Stimulated activated CD8-positive, alpha-beta memory T cell treated with anti-CD3 and anti-CD28 coated beads, Interleukin-4, amount 100 ng/mL, for 4 hours (primary cell): ENCODE results near the gene MBNL2.

Source experiments
- DNase-seq, 2 donors: peaks; one replicate each; pipeline ENCODE4 v3.0.0-alpha.2; 2020; ENCODE audit warnings: low read depth in 2 of 2, low spot score in 1 of 2

MBNL2 gene, protein sequence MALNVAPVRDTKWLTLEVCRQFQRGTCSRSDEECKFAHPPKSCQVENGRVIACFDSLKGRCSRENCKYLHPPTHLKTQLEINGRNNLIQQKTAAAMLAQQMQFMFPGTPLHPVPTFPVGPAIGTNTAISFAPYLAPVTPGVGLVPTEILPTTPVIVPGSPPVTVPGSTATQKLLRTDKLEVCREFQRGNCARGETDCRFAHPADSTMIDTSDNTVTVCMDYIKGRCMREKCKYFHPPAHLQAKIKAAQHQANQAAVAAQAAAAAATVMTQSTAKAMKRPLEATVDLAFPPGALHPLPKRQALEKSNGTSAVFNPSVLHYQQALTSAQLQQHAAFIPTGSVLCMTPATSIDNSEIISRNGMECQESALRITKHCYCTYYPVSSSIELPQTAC

DNA sequence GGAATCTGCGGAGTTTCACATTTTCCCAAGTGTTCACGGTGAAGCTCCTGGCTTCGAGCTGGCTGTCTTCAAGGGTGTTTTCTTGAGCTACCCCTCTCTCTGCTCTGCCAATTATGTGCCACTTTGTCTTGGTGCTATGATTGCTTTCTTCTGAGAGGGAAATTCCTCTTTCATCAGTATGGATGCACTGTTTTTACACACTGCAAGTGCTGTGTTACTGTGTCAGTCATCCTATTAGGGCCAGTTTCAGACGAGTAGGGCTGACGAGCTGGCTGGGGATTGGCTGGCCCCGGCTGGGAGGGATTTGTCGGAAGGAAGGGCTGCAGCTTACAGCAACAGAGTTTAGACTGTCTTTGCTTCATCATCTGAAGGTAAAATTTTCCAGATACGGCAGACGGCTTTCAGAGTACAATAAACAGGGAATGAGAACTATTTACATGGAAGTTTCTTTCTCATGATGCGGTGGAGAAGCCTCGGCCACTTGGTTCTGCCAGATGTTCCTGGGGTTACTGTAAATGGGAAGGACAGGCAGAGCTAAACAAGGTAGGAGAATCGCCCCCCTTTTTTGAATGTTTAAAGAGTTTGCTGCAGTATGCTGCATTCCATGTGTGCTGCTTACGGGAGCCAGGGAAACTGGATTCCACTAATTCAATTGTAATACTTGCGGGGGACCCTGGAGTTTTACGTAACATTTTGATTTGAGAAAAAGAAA lies at the start of gene MBNL2:
MBNL2 (plus strand) TSS at position 345 of the 712 bp plus-strand sequence. CDS start 53,903 bp downstream, outside the sequence.
- peak; percentile 63 to 69 for DNase-seq

DNA sequence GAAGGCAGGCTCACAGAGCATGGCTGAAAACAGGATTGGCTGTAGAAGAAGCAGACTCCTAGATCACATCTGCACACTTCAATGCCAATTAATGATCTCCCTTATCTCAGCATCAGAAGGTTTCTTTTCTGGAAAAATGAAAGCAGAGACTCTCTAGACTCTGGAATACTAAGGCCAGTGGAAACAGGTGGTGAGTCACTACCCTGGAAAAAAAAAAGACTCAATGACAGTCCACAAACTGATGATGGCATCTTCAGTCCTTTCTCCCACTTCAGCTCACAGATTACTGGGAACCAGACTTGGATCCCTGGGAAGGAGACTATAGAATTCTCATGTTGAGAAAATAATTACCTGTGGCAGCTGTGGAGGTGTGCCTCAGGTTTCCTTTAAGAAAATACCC lies 47.5 kb upstream of the MBNL2 start:
- DNase-seq = no peak

DNA sequence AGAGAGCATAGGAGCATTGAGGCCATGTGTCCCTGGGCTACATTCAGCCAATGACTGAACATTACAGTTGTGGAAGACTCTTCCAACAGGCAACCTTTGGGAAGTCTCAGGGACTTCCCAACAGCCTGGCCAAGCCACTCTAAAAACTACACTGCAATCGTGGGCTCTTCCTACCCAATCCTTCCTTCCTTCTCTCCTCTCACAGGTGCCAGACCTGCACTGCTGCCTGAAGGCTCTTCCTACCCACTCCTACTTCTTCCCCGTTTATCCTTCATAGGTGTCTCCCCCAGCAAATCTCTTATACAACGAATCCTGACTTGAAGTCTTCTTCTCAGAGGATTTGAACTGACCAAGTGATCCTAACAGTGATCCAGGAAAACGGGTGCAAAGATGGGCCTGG lies 47.1 kb upstream of the MBNL2 start:
- DNase-seq = no peak

DNA sequence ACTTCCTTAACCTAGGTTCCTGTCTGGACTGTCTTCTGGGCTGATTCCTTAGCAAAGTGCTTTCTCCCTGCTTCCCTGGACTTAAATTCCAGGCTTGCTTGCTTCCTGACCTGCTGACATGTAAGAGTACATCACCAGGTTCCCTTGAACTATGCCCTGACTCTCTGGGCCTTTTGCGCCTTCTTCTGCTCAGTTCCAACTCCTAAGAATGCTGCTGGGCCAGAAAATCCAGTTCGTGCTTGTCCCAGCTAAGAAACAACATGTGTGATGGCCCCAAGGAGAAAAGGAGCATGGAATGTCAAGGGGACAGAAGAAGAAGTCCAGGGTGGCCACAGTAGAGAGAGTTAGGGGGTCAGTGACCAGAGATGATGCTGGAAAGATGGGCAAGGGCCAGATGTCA lies 42.6 kb upstream of the MBNL2 start:
- no peak for DNase-seq

DNA sequence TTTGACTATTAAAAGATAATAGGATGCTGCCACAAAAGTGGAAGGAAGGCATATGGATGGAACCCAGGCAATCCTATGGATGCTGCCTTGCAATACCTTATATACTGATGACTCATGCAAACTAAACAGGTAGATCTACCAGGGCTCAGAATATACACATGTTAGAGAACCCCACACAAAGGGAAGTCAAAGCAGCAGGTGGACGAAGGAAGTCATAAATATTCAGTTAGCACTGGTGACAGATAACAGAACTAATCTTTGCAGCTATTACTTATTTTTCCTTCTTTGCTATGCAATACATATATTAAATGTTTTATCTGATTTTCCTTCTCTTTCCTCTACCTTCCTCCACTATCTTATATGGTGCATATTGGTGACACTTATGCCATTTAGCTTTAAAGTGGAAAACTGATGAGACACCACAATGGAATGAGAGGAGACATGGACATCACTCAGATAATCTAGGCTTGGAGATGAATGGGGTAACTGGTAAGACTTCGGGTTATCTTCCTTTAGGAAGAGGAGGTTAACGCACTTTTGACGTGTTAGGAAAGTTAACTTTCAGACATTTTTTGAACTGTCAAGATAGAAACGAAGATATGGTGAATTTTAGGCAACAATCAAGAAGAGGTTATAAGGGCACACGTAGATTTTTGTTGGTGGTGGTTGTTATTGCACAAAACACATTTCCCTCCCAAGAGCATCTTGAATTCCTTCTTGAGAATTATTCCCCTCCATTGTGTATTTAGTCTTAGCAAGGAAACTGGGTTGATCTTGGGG lies 39.8 kb upstream of the MBNL2 start:
- no peak for DNase-seq

DNA sequence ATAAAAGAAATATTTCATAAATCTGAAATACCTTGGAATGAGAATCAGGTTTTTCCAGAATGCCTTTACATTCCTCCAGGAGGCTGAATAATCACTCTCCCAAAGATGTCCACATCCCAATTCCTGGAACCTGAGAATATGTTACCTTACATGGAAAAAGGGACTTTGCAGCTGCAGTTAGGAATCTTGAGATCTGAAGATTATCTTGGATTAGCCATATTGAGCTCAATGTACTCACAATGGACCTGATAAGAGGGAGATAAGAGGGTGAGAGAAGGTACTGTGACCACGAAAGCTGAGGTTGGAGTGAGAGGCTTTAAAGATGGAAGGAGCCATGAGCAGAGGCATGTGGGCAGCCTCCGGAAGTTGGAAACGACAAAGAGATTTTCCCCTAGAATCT lies 36.8 kb upstream of the MBNL2 start:
- DNase-seq = no peak

DNA sequence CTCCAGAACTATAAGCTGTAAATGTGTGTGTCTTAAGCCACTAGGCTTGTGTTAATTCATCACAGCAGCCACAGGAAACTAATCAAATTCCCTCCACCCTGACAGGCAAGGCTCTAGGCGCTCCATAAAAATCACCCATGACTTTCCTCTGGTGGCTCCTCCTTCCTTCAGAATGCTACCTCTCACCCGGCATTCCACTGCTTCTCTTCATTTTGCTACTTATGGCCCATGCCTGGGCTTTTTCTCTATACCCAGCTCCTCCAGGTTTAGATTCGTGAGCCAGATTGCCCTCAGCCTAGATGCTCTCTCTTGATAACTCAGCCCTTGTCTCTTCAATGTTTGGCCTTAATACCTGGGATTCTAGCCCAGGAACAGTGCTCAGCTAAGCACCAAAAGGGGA lies 36.4 kb upstream of the MBNL2 start:
- DNase-seq = no peak

DNA sequence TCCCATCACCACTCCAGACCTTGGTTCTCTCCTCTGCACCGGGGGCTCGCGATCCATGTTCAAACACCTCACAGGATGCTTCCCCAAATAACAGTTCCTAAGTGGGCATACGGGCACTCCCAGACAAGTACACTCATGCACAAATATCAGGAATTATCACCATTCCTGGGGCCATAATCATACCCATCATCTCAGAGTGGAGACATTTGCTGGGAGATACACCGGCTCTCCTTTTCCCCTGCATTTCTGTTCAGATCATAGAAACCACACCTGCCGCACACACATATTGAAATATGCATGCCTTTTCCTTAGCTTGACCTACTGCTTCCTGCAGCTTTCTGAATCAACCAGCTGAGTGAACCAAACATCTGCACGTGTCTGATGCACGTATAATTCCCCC lies 33.9 kb upstream of the MBNL2 start:
- no peak for DNase-seq

DNA sequence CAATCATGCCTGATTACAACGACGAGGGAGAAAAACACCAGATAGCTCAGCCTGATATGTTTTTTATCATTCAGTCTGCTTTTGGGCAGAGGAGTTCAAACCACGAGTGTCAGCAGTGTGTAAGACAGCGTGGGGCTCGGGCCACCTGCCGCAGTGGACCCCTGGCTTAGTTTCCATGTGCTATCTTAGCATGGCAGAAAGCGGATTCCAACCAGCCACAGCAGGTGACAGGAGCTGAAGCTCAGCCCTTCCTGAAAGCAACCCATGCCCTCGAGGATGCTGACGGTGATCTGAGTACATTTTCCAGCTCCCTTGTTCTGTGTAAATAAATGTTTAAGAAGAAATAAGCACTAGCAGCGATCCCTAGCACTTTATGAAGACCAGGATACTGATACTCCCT lies 32.2 kb upstream of the MBNL2 start:
- DNase-seq = no peak

DNA sequence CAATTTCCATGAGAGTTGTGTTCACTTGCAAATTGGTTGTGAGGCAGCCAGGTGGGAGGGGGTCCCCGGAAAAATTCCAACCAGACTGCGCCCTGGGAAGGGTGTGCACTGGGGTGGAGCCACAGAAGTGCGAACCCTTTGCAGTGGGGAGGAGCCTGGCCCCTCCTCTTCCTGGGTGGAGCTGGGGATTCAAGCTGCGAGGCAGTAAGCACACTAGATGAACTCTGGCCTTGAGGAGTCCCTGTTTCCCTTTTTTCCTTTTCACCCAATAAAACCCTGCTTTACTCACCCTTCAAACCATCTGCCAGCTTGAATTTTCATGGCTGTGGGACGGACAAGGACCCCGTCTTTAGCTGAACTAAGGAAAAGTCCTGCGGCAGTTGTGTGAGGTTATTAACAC lies 31.0 kb upstream of the MBNL2 start:
- no peak for DNase-seq

DNA sequence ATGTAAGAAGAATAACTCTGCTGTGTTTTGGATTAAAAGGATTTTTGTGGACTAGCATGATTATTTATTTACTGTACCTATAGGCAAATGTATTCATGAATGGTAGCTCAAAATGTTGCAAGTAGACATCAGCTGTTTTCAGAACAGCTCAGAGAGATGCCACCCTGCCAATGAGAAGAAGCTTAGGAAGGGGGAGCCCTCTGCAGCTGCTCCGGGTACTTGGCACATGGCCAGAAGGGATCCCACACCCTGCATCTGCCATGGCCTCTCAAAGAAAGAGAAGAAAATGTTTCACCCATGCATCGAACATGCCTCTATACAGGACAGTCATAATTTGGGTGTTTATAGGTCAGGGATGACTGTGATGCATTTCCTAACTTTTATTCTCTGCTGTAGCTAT lies 30.5 kb upstream of the MBNL2 start:
- DNase-seq = no peak

DNA sequence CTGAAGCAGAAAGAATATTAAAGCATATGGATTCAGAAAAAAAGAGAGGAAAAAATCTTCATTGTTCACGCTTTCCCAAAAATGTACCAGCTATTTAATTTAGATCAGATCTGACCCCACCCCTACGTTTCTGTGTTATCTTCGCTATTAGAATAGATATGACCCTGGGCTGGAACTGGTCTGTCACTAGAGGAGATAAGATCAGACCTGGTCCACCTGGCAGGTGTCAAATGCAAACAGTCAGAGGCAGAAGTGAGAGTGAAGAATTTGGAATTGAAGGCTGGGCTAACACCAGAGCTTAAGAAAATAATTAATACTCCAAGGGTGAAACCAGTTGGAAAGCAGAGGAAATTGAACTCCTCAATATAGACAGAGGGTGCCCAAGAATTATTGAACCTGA lies 30.0 kb upstream of the MBNL2 start:
- no peak for DNase-seq

DNA sequence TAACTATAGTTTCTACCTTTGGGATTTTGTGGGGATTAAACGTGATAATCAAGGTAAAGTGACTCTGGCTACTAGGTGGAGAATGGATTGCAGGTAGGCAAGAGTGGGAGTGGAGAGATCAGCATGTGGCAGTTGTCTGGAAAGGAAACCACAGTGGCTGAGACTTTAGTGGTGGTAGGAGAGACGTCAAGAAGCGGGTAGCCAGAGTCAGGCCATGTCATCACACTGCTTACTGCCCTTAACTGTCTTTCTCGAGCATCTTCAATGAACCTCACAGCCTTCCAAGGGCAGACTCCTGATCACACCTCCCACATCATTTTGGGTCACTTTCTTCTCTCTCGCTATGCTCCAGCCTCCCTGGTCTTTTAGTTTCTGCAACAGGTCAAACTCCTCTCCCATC lies 28.6 kb upstream of the MBNL2 start:
- no peak for DNase-seq

DNA sequence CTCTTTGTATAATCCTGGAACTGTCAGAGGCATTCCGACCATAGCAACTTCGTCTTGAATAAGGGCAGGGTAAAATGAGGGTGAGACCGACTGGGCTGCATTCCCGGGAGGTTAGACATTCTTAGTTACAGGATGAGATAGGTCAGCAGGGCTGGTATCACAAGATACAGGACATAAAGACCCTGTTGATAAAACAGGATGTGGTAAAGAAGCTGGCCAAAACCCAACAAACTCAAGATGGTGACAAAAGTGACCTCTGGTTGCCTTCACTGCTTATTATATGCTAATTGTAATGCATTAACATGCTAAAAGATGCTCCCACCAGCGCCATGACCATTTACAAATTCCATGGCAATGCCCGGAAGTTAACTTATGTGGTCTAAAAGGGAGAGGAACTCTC lies 27.7 kb upstream of the MBNL2 start:
- DNase-seq = no peak

DNA sequence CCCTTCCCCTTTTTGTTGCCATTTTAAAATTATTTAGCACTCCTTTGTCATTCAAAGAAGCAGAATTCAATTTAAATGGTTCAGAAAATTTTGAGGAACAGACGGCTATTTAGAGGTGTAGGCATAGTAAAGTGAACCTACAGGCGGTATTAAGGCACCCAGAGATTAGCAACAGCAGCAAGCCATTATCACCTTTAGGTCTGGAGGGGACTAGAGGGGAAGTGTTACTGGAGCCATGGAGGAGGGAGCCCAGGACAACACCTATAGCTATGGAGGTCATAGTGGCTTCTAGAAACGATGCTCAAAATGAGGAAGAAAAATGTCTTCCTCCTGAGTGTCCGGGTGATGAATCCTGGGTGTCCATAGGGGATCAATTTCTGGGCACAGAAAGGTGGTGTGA lies 25.8 kb upstream of the MBNL2 start:
- DNase-seq = no peak

DNA sequence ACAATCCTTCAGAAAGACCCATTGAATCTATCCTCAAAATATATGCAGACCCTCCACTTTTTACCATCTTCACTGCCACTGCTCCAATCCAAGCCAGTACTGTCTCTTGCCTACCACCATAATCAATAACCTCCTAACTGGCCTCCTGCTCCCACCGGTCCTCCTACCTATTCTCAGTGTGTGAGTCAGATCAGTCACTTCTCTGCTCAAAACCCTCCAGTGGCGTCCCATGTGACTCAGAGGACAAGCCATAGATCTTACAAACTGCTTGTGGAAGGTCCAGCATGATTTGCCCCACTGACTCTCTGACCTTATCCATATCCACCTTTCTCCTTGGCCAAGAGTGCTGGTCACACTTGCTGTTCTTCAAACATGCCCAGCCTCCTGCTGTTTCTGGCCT lies 23.4 kb upstream of the MBNL2 start:
- DNase-seq = no peak

DNA sequence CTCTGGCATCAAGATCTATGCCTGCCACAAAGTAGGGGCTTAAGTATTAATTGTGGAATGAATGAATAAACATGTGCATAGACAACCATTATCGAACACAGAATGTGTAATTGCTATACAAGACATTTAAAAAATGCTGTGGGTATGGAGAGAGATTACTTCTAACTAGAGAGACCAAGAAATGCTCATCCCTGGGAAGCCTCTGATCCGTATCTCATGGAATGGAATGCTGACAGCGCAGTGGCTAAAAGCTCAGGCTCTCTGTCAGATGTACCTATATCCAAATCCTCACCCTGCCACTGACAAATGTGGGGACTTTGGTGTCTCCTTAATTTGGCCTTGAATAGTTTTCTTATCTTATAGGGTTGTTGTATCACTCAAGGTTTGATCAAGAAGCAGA lies 22.7 kb upstream of the MBNL2 start:
- no peak for DNase-seq

DNA sequence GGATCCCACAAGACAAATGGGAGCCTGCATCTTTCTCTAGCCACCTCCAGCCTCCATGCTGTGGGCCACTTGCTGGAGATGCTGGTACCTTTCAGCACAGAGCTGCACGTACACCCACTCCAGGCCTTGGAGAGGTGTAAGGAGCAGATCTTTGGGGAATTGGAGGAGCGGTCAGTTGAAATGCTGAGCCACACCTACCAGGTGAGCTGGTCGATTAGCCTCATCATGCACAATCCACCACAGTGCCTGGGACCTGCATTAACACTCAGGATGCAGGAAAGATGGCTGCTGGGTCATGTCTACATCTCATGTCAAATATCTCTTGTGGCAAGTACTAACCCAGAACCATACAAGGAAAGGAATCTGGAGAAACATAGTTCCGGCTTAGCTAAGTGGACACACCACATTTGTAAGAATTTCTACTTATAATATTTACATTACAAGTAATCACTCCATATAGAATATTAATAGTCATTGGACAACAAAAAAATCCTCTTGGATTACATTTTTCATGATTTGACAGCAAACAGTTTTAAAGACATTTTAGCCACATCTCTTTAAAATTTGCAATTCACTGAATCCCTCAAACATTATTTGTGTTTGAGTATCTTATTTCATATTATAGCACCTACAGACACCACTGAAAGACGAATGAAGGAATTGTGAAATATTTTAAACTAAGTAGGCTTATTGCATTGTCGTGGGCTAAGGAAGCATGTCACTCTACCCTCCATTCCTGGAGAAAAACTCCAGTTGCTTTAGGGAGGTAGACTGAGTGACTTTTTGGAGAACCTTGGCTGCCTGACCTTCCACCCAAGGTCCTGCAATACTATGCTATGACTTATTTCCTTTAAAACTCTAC lies 21.8 kb upstream of the MBNL2 start:
- no peak for DNase-seq

DNA sequence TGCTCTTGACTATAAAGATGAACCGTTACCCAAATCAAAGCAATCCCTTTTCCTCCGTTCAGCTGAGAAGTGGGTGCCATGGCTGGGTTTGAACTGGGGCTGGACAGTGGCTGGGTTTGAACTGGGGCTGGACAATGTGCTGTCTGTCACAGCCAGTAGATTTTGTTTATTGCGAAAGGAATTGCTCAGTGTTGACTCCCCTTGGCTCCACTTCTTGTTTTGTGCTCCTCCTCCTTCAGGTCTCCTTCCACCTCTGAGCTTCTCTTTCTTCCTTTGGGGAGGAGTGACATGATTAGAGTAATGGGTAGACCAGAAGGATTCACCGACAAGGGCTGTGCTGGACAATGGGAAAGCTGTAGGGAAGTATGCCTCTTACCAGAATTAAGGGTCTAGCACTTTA lies 19.4 kb upstream of the MBNL2 start:
- no peak for DNase-seq

DNA sequence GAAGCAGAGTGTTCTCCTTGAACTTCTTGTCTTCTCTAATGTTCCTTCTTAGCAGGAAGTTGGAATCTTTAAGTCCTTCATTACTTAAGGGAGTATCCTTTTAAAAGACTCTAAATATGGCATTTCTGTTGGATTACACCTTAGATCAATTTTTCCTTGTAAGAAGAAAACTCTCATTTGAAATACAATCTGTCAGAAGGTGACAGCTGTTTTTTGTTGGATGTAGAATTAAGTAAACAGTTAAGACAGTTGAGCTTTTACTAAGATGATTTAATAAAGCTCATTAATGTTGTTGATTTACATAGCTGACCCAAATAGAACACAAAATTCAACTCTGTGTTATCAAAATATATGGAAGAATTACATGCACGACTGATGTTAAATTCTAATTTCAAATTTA lies 16.7 kb upstream of the MBNL2 start:
- no peak for DNase-seq

DNA sequence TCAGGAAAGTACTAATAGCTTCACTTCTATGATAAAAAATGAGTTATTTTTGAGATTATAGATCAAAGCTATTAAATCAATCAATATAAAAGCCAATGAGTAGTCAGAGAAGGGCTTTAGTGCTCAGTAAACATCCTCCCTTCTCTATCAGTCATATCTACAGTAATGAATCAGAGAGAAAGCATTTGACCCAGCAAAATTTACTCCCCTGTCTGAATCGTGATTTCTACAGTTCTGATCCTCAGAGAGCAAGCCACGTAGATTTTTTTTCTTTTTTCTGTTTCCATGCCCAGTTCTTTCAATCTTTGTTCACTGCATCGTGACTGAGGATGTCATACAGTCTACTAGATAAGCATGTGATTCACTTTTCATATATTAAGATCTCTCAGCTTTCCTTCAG lies 16.2 kb upstream of the MBNL2 start:
- DNase-seq = no peak
